Duodenal mucosa (tissue), 2 donors: ENCODE measurements around the gene HMG20A.

Experiments used
- H3K27ac ChIP-seq: one replicate; pipeline ENCODE4 v1.7.0; 2013; ENCODE audit warnings: low read depth, low read length
- H3K27me3 ChIP-seq, 2 donors: one replicate each; pipeline ENCODE4 v1.7.0; 2013; ENCODE audit warnings: low read length in 2 of 2, control low read depth in 1 of 2; ENCODE audit not compliant: insufficient read depth in 2 of 2, control insufficient read depth in 1 of 2
- H3K36me3 ChIP-seq, 2 donors: one replicate each; pipeline ENCODE4 v1.7.0; 2013; ENCODE audit warnings: low read length in 2 of 2, control low read depth in 1 of 2; ENCODE audit not compliant: insufficient read depth in 2 of 2, control insufficient read depth in 1 of 2
- H3K4me1 ChIP-seq, 2 donors: one replicate each; pipeline ENCODE4 v1.7.0; 2013; ENCODE audit warnings: low read length in 2 of 2, control low read depth in 1 of 2; ENCODE audit not compliant: insufficient read depth in 2 of 2, control insufficient read depth in 1 of 2
- H3K4me3 ChIP-seq, 2 donors: one replicate each; pipeline ENCODE4 v1.7.0; 2013; ENCODE audit warnings: low read length in 2 of 2, low read depth in 1 of 2
- H3K9ac ChIP-seq, 2 donors: one replicate each; pipeline ENCODE4 v1.7.0; 2013; ENCODE audit warnings: low read length in 2 of 2, low read depth in 1 of 2
- H3K9me3 ChIP-seq, 2 donors: one replicate each; pipeline ENCODE4 v1.7.0; 2013; ENCODE audit warnings: low read length in 2 of 2, control low read depth in 1 of 2; ENCODE audit not compliant: control insufficient read depth in 1 of 2

The HMG20A gene

DNA sequence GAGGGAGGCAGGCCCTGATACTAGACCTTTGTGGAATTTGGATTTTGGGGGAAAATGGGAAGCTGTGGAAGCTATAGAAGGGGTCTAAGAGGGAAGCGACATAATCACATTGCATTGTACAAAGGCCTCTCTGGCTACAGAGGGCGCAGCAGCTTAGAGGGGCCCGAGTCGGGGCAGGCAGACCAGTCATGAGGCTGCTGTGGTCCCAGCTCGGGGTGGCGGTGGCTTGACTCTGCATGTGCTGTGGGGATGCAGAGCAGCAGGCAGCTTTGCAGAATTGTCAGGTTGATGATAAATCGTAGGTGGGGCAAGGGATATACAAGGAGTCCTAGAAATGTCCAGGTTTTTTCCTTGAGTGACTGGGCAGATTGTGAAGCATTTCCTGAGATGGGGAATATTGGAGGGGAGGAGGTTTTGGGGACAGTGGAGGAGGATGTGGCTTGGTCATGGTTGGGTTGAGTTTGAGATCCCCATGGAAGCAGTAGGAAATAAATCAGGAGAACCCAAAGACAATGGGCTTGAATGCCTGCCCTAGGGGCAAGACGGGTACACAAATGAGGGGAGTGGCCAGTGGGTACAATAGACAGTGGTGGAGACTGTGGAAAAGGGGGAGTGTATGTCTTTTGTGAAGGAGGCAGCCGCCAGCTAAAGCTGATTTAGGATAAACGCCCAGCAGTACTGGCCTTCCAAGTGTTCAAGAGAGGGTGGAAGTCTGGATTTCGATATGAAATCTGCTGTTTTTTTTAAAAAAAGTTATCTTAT, 94.1 kb downstream of the HMG20A start:
- Histone ChIP-seq H3K4me3 (no peak overlapping the region), H3K9ac (no peak overlapping the region), H3K27me3 (no peaks in the 10 kb centered on the region), H3K4me1 (no peaks in the 10 kb centered on the region), H3K27ac (no peak overlapping the region), H3K36me3 (no peaks in the 10 kb centered on the region), H3K9me3 (no peaks in the 10 kb centered on the region)

GRCh38 chr15:77515613-77516012, 94.9 kb downstream of the HMG20A start:
- Histone ChIP-seq H3K27ac (no peak overlapping the region), H3K9ac (no peak overlapping the region), H3K4me1 (no peaks in the 10 kb centered on the region), H3K9me3 (no peaks in the 10 kb centered on the region), H3K36me3 (no peaks in the 10 kb centered on the region), H3K27me3 (no peaks in the 10 kb centered on the region), H3K4me3 (no peak overlapping the region)

- Histone ChIP-seq H3K4me1 (no peaks in the 10 kb centered on the region), H3K27ac (no peak overlapping the region), H3K27me3 (no peaks in the 10 kb centered on the region), H3K4me3 (no peak overlapping the region), H3K9ac (no peak overlapping the region), H3K36me3 (no peaks in the 10 kb centered on the region), H3K9me3 (no peaks in the 10 kb centered on the region)
Measured at GRCh38 chr15:77516076-77516475, 95.4 kb downstream of the HMG20A start.

DNA sequence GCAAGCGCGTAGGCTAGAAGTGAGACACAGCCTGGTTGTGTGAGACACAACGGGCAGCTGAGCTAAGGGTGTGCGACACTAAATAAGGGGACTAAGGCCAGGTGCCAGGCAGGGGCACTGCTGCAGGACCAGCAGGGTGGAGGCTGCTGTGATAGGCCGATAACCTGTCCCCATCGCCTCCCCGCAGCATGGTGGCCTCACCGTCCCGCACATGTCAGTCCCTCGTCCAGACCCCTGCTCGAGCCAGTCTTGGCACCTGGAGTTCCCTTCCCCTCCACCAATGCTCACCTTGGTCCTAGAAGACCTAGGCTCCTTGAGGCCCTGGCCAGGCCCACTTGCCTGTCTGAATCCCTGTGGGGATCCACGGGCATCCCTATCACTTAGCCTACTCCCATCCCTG, 96.1 kb downstream of the HMG20A start:
- no peak overlapping the region for H3K27ac ChIP-seq
- no peak overlapping the region for H3K9ac ChIP-seq
- H3K4me3 ChIP-seq, result no peak overlapping the region
- no peaks in the 10 kb centered on the region for H3K9me3 ChIP-seq
- H3K27me3 ChIP-seq, result no peaks in the 10 kb centered on the region
- no peaks in the 10 kb centered on the region for H3K36me3 ChIP-seq
- H3K4me1 ChIP-seq, result no peaks in the 10 kb centered on the region

DNA sequence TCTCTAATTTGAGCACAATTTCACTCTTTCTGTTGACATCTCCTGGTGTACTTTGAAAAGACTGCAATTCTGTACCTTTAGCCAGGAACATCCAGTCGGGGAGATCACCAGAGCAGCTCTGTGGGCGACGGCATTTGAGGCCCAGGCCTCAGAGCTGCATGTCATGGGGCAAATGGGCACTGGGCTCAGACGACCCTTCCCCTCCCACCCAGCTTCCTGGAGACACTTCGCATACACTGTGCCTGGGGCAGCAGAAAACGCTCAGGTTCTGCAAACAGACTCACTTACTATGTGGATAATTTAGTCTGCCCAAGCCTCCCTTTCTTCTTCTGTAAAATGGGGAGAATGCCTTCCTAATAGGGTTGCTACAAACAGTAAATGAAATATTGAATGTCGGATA, 96.9 kb downstream of the HMG20A start:
- no peaks in the 10 kb centered on the region for H3K36me3 ChIP-seq
- no peaks in the 10 kb centered on the region for H3K4me1 ChIP-seq
- no peak overlapping the region for H3K27ac ChIP-seq
- no peaks in the 10 kb centered on the region for H3K9me3 ChIP-seq
- no peaks in the 10 kb centered on the region for H3K27me3 ChIP-seq
- H3K4me3 ChIP-seq, result no peak overlapping the region
- H3K9ac ChIP-seq, result no peak overlapping the region

GRCh38 chr15:77518458-77518857, 97.8 kb downstream of the HMG20A start:
- no peak overlapping the region for H3K4me3 ChIP-seq
- no peaks in the 10 kb centered on the region for H3K27me3 ChIP-seq
- no peaks in the 10 kb centered on the region for H3K36me3 ChIP-seq
- no peak overlapping the region for H3K9ac ChIP-seq
- no peaks in the 10 kb centered on the region for H3K9me3 ChIP-seq
- H3K27ac ChIP-seq, result no peak overlapping the region
- no peaks in the 10 kb centered on the region for H3K4me1 ChIP-seq

DNA sequence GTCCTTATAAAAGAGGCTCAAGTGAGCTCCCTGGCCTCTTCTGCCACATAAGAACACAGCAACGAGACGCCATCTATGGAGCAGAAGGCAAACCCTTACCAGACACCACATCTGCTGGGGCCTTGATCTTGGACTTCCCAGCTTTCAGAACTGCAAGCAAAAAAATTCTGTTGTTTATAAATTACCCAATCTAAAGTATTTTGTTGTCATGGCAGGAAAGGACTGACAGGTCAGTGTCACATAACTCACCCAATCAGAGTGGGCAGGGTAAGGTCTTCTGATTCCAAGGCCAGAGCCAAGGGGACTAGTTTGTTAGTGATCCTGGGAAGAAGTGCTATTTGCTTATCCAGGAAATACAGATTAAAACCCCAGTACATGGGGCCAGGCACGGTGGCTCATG, 98.9 kb downstream of the HMG20A start:
- no peaks in the 10 kb centered on the region for H3K9me3 ChIP-seq
- H3K27ac ChIP-seq, result no peak overlapping the region
- H3K27me3 ChIP-seq, result no peaks in the 10 kb centered on the region
- no peaks in the 10 kb centered on the region for H3K36me3 ChIP-seq
- H3K9ac ChIP-seq, result no peak overlapping the region
- no peaks in the 10 kb centered on the region for H3K4me1 ChIP-seq
- H3K4me3 ChIP-seq, result no peak overlapping the region

DNA sequence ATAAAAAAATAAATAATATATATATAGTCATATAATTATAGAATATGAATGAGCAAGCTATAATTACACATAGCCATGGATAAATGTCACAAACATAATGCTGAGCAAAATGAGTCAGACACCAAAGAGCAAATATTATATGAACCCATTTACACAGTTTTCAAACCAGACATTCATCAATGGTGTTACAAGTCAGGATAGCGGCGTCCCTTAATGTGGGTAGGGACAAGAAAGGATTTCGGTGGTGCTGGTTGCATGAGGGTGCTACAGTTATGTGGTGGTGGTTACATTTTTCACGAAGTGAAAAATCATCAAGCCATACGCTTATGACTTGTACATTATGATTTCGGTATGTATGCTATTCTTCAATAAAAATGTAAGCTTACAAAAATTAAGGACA, 100.5 kb downstream of the HMG20A start:
- Histone ChIP-seq H3K9me3 (no peaks in the 10 kb centered on the region), H3K27me3 (no peaks in the 10 kb centered on the region), H3K4me3 (no peak overlapping the region), H3K36me3 (no peaks in the 10 kb centered on the region), H3K27ac (no peak overlapping the region), H3K9ac (no peak overlapping the region), H3K4me1 (no peaks in the 10 kb centered on the region)

- Histone ChIP-seq H3K36me3 (no peaks in the 10 kb centered on the region), H3K27ac (no peak overlapping the region), H3K4me1 (peaks cover 0 to 6% of the 10 kb centered on the region in 2 donors), H3K9ac (no peak overlapping the region), H3K9me3 (no peaks in the 10 kb centered on the region), H3K4me3 (no peak overlapping the region), H3K27me3 (no peaks in the 10 kb centered on the region)
Measured at GRCh38 chr15:77525400-77525811, 104.7 kb downstream of the HMG20A start.

- no peak overlapping the region for H3K27ac ChIP-seq
- H3K4me1 ChIP-seq, result peaks cover 0 to 6% of the 10 kb centered on the region in 2 donors
- no peaks in the 10 kb centered on the region for H3K27me3 ChIP-seq
- no peaks in the 10 kb centered on the region for H3K36me3 ChIP-seq
- no peak overlapping the region for H3K9ac ChIP-seq
- H3K9me3 ChIP-seq, result no peaks in the 10 kb centered on the region
- H3K4me3 ChIP-seq, result no peak overlapping the region
Measured at GRCh38 chr15:77525907-77526594, 105.4 kb downstream of the HMG20A start.
